Fibroblast of skin of right biceps (primary cell): ENCODE measurements around the gene CD8B.
"Not testable (repeated sequence)": the region's sequence is repeated elsewhere in the genome, so short reads cannot be mapped to it uniquely, and the experiment has no call there.

Experiments
- DNase-seq: peaks from one replicate; pipeline ENCODE4 v3.0.0-alpha.2; 2013

Gene CD8B

DNA sequence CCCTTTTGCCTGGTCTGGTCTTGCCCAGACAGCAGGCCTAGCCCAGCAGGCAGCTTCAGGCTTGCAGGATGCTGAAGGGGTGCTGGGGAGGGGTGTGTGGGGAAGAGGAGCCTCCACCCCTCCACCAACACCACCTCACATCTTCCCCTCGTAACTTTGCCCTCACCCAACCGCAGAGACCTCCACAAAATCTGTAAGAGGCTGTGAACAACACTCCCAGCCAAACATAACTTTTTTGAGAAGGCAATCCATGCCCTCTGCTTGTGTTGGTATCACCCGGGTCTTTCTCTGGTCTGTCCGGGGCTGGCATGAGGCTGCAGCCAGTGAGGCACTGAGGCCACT lies 26.2 kb downstream of the CD8B start:
- not testable (repeated sequence) for DNase-seq

DNA sequence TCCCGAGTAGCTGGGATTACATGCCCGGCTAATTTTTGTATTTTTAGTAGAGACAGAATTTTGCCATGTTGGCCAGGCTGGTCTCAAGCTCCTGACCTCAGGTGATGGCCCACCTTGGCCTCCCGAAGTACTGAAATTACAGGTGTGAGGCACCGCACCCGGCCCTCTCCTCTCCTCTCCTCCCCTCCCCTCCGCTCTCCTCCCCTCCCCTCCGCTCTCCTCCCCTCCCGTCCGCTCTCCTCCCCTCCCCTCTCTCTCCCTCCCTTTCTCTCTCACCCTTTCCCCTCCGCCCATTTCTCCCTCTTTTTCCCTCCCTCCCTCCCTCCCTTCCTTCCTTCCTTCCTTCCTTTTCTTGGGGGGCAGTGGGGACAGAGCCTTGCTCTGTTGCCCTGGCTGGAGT lies 28.4 kb downstream of the CD8B start:
- DNase-seq: no peak

DNA sequence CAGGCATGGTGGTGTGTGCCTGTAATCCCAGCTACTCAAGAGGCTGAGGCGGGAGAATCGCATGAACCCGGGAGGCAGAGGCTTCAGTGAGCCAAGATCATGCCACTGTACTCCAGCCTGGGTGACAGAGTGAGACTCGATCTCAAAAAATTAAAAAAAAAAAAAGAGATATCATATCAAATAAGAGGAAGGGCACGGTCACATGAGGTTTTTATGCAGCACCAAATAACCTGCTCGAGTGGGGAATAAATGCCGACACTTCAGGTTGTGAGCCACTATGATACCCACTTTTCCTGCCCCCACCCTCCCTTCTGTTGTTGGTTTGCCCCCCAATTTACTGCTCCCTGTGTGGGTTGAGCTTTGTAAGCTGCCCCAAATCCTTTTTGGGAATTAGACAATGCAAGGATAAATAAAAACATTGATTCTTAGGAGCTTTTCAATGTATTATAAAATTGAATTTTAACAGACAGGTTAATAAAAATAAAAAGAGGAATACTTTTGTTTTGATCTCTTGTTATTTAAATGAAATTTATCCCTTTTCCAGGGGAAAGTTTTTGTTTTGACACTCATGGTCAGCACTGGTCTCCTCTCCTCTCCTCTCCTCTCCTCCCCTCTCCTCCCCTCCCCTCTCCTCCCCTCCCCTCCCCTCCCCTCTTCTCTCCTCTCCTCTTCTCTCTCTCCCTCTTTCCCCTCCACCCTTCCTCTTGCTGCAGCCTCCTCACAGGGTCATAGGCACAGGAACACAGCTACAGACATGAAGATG lies 29.2 kb downstream of the CD8B start:
- no peak for DNase-seq

DNA sequence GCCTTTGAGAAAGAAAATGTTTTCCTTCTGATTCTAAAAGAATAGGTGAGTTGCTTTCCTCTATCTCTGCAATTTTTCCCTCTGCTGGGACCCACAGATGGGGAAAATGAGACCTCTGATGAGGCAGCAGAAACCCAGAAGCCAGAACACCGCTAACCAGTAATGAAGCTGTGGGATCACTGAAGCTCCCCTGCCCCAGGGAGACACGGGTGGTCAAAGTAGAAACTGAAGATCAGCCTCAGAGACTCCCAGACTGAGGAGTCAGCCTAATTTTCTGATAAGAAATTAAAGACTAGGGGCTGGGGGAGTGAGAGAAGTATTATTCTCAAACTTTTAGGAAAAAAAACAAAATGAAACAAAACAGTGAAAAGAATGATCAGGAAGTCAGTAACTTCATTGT lies 30.1 kb downstream of the CD8B start:
- no peak for DNase-seq

DNA sequence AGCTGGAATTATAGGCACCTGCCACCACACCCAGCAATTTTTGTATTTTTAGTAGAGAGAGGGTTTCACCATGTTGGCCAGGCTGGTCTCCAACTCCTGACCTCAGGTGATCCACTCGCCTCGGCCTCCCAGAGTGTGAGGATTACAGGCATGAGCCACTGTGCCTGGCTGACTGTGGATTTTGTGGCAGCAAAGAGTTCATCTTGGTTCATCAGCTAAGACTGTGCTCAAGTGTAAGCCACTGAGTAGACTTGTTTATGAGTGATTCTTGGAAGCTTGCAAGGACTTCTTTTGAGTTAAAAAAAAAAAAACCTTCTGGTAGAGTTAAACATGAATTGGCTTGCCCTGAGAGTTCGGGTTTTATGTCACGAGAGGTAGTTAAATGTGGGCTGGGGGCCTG lies 34.7 kb downstream of the CD8B start:
- no peak for DNase-seq

DNA sequence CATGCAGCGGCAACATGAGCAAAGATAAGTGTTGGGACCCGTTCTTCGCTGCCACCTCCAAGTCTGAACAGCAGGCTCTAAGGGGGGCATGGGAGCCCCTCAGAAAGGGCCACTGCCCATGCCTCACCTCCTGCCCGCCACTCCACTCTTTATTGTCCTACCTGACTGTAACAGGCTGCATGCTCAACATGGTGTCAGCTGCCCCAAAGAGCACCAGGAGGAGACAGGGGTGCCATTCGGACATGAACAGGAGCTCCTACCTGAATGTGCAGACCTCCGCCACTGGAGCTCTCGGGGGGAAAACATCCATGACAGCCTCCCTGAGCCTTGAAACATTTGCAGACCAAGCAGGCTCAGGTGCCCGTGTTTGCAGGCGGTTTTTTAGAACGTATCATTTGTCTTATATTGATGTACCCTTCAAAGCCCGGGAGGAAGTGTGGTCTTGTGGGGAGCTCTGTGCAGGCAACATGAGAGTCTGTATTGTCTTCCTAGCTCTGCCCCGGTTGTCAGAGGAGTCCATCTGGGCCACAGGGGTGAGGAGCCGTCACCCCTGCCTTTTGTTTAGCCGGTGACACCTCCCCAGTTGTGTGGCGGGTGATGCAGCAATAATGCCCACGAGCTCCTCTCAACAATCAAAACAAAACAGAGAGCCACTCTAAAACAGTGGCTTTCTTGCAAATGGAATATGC lies 35.8 kb downstream of the CD8B start:
- no peak for DNase-seq

DNA sequence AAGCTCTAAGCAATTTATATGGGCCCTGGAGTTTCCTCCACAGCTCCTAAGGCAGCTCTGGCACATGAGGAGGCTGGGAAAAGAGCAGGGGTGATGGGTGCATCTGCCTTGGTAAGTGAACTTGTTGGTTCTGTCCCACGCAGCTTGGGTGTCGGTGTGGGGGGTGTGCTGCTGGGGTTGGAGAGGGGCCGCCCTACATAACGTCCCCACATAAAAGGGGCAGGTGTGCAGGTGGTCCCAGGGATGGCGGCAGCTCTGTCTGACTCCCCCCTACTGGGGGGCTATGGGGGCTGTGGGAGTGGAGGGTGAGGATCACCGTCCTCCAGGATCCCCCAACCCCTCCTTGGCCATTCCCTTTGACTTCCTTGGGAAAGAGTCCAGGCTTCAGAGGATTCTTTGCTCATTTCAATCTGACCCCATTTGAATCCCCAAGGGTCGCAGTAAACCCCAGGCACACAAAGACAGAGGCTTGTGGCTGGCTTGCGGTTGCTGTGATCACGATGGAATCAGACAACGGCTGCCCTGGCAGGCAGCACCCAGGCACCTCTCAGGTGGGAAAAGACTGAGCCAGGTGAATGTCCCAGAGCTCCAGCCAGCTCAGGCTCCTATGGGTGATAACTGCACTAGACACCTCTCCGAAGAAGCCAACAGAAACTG lies 36.5 kb downstream of the CD8B start:
- DNase-seq: no peak

DNA sequence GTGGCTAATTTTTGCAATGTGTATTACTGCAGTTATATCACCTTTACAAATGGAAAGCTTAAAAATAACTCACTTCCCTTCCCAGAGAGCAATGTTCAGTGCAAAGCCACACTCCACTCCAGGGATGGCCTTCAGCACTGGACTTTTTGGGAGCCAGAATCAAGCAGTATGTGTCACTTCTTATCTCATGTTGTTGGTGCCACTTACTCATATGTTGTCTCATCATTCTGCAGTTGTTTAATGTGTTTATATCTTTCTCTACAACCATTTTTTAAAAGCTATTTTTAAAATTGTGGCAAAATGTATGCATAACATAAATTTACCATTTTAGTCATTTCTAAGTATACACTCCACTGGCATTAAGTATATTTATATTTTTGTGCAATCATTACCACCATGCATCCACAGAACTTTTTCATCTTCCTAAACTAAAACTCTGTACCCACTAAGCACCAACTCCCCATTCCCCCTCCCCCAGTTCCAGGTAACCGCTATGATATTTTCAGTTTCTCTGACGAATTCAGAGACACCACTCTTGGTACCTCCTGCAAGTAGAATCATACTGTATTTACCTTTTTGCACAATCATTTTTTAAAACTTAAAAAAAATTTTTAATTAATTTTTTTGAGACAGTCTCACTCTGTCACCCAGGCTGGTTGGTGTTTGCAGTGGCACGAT lies 38.9 kb downstream of the CD8B start:
- no peak for DNase-seq

DNA sequence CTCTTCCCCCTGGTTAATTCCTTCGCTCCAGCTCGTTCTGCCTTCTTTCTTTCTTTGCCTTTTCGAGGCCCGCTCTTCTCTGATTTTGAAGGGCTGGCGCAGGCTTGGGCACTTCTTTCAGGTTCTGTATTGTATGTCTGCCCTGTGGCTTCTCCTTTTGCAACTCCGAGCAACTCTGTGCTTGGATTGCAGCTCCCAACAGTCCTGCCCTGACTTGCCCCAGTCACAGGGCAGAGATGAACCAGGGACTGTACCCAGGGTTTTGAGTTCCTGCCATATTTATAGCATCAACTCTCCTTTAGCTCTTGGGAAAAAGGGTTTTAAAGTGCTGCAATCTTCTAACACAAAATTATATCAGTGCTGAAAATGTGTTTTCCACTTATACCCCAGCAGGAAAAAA lies 39.8 kb downstream of the CD8B start:
- no peak for DNase-seq

DNA sequence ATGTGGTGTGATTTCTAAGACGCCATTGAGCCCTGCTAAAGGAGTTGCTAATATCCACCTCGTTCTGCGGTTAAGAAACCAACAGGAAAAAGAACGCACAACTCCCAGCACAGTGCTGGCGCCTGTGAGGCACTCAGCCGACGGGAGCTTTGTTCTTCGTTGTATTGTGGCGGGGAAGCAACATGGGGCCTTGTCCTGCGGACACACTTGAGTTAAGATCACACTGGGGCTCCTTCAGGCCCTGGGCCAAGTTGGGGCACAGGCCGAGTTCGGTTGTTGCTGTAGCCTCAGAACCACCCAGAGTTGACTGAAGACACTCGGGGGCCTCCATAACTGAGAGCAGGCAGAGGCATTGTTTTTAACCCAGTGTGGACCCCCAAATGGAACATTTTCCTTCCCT lies 40.4 kb downstream of the CD8B start:
- DNase-seq: no peak

DNA sequence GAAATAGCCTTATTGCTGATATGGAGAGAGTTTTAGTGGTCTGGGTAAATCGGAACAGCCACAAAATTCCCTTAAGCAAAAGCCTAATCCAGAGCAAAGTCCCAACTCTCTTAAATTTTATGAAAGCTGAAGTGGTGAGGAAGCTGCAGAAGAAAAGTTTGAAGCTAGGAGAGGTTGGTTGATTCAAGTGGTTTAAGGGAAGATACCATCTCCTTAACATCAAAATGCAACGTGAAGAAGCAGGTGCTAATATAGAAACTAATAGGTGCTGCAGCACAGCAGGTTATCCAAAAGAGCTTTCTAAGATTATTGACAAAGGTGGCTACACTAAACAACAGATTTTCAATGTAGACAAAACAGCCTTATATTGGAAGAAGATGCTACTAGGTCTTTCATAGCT lies 42.7 kb downstream of the CD8B start:
- DNase-seq: no peak

DNA sequence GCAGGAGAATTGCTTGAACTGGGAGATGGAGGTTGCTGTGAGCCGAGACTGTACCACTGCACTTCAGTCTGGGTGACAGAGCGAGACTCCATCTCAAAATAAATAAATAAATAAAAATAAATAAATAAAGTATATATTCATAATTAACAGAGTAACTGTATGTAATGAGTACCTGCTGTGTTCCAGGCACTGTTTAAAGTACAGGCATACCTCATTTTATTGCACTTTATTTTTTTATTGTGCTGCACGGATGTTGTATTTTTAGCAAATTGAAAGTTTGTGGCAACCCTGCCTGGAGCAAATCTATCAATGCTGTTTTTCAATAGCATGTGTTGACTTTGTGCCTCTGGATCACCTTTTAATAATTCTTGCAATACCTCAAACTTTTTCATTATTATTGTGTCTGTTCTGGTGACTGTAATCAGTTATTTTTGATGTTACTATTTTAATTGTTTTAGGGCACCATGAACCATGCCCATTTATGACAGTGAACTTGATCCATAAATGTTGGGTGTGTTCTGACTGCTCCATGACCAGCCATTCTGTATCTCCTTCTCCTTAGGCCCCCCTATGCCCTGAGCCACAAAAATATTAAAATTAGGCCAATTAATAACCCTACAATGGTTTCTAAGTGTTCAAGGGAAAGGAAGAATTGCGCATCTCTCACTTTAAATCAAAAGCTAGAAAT lies 43.4 kb downstream of the CD8B start:
- no peak for DNase-seq

DNA sequence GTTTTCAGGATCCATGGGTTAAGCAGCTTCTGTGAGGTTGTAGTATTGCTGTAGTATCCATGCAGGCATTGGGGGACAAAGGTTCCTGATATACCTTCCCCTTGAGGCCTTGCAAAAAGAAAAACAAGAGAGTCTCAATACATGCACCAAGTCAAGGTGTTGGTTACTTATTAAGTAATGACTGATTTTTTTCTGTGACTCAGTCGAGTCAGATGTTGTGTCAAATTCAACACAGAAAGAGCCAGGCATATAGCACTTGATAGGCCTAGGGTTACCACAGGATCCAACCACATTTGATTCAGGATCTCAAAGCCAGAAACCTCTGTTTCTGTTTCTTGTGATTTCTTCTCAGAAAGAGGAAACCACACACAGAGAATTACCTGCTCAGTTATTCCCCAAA lies 46.1 kb downstream of the CD8B start:
- no peak for DNase-seq

DNA sequence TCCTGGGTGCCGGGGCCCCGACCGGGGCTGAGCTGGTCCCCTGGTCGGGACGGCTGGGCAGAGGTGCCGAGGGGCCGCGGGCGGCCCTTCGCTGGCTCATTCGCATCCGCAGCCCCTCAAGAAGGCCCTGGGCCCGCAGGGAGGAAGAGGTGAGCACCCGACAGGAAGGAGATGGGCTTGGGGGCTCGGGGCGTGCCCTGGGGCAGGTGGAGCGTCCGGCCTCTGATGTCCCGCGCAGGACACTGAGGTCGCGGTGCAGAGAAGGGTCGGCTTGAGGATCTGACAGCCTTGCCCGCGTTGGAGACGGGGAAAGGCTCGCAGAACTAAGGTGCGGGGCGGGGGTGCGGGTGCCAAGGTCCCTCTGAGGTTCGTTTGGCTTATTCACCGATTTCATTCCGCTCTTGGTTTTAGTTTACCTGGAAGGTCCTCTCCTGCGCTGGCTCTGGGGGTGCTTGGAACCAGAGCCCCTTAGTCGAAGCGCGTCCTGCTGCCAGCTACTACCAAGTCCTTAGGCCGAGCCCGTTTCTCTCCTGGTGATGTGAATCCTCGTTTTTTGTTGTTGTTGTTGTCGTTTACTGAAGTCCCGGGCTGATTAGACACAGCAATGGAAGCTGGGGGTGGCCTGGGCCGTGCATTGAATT lies 52.1 kb downstream of the CD8B start:
- DNase-seq: no peak

DNA sequence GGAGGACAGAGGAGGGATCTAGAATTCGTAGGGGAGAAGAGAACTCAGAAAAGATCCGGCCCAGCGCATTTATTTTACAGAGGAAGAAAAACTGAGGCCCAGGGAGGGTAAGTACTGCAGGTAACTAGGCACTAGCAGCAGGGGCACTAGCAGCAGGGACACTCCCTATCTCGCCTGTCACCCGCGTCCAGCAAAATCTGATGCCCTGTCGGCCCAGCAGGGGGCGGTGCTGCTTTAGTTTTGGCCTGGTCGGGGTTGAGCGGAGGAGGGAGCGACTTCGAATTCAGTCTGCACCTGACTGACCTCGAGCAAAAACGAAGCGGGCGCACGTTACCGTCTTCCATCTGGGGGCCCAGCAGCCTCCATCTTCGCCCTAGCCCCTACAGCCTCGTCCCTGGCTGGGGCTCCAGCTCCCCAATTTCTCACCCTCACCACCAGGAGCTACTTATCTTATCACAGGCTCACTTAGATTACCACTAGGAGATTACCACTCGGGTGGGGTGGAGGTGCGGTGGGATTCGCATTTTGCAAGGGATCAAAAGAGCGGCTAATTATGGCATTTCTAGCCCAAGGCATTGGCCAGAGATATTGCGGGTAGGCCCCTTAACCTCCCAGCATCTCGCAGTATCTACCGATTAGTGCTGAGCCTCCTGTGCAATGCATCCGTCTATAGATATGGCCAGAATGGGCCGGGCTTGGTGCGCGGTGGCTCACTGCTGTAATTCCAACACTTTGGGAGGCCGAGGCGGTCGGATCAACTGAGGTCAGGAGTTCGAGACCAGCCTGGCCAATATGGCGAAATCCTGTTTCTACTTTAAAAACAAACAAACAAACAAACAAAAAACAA lies 53.1 kb downstream of the CD8B start:
- DNase-seq: peak; percentile 74

DNA sequence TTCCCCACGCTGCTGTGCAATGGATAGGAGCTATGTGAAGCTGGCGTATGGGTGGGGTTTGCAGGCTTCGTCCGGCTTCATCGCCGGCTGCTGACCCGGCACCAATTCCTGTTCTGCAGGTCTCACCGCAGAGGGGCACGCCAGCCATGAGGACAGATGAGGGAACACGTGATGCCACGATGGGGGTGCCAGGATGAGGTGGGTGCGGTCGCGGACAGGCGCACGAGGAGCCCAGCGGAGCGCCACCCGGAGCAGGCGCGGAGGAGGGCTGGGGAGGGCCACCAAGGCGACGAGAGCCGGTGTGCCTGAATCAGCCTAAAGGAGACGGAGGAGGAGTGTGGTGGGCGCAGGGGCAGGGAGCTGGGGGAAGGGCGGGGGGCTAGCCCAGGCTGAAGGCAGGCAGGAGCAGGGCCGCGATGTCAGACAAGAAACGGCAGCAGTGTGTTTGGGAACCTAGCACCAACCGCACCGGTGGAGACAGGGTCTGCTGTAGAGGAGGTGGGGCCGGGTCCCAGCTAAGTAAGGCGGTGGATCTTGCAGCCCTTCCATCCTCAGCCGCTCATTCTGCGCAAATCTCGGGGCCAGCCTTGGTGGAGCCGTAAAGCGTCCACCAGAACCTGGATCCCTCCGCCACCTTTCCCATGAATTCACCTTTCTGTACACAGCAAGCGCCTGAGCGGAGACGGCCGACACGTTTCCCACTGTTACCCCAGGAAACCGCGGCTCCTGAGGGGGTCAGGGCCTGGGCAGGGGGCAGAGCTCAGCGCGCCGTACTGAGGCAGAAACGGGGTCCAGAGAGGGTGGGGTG lies 54.0 kb downstream of the CD8B start:
- peak; percentile 37 for DNase-seq

DNA sequence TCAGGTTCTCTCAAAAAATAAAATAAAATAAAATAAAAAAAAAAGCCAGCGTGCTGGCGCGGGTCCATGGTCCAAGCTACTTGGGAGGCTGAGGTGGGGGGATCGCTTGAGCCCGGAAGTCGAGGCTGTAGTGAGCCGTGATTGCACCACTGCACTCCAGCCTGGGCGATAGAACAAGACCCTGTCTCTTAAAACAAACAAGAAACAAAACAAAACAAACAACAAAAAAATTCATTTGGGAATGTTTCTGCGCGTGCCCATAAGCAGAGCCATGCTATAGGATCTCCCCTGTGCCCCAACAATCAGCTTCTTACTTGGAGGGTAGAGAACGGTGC lies 54.6 kb downstream of the CD8B start:
- no peak for DNase-seq

DNA sequence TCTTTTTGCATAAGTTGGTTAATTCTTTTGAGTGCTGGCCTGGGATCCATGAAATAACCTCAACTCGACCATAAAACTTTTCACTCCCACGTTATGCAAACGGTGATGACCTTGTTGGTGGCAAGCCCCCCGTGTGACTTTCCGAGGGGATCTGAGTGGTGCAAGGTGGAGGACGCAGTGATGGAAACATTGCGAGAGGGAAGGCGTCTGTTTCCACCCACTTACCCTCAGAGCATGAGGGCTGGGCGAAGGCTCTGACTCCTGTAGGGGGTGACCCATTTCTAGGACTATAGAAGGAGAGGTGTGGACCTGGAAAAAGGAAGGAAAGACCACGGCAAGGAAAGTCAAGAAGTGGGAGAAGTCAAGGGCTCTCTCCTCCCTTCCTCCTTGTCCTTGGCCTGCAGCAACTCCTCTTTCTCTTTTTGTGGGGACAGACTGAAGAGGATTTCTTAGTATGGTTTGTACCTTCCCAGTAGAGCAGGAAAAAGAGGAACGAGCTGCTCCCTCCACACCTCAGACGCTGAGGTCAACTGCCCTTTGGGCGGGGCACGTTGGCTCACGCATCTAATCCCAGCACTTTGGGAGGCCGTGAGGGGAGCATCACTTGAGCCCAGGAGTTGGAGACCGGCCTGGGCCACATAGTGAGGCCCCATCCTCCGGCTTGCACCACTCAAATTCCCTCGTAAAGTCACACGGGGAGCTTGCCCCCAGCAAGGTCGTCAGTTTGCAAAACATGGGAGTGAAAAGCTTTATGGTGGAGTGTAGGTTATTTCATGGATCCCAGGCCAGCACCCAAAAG lies 55.4 kb downstream of the CD8B start:
- no peak for DNase-seq

DNA sequence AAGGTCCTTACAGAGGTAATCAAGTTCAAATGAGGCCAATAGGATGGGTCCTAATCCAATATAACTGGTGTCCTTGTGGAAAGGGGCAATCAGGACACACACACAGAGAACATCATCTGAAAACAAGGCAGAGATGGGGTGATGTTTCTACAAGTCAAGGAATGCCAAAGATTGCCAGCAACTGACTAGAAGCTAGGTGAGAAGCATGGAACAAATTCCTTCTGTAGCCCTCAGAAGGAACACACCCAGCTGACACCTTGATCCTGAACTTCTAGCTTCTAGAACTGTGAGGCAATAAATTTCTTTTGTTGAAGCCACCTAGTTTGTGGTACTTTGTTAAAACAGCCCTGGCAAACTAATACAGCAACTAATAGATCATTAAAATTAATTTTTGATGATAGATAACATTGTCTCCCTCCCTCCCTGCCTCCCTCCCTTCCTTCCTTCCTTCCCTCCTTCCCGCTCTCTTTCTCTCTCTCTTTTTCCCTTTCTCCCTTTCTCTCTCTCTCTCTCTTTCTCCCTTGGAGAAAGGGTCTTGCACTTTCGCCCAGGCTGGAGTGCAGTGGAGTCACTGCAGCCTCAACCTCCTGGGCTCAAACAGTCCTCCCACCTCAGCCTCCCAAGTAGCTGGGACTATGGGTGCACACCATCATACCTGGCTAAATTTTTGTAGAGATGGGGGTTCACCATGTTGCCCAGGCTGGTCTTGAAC lies 60.7 kb downstream of the CD8B start:
- DNase-seq: no peak
